ENCODE results near the gene TMEM135. TPM values are rescaled to one million over a fixed set of nuclear protein-coding genes. Genes with fewer than 3 reads are reported as not detected.

Gene TMEM135
- total RNA-seq, 2 experiments from 2014 or later, result 37.2 to 39.8 TPM

DNA sequence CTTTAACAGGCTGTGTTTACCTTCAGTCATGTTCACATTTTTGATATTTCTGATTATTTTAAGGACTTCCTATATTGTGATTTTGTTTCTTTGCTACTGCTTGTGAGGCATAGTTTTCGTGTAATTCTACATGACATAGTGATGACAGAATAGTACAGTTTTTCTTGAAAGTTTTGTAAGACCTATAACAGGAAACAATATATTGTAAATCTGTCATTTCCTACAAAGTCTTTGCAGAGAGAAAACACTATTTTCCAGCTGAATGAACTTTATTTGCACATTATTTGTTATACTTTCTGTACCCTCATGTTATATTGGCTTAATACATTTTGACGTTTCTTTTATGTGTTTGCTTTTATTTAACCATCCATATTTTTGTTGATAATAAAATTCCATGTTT lies 191.1 kb downstream of the TMEM135 start:
- ChIA-PET CTCF (no interaction called here), POLR2A (no interaction called here)
- H3K27me3 Mint-ChIP-seq (ENCODE audit: low read depth), result no peaks in the 10 kb centered on the region
- DNase-seq, result no peak
- H3K27ac Mint-ChIP-seq, result no peak overlapping the region
- peaks cover 13% of the 10 kb centered on the region for H3K36me3 Mint-ChIP-seq (ENCODE audit: low read depth)
- no peaks in the 10 kb centered on the region for H3K4me1 Mint-ChIP-seq (ENCODE audit: low read depth)
- no peak for ATAC-seq
- H3K9me3 Mint-ChIP-seq (ENCODE audit: insufficient read depth), result peaks cover 18% of the 10 kb centered on the region
- H3K4me3 Mint-ChIP-seq, result no peak overlapping the region

DNA sequence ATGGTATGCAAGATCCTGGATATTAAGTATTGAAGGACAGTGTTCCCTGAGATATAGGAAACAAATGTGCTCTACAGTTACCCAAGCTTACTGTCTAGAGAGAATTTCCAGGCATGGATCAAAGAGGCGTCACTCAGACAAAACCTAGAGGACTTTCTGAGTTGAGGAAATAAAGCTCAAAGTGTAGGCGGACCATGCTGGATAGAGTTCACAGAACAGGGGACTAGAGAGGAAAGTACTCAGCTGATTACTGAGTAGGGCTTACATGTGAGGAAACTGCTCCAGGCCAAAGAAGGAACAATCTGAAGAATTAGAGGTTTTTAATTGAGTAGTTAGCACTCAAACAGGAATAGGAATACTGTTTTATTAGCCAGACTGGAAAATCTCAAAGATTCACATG lies 193.3 kb downstream of the TMEM135 start:
- Mint-ChIP-seq H3K27ac (no peak overlapping the region), H3K9me3 (ENCODE audit: insufficient read depth) (peaks cover 18% of the 10 kb centered on the region), H3K4me1 (ENCODE audit: low read depth) (no peaks in the 10 kb centered on the region), H3K36me3 (ENCODE audit: low read depth) (peaks cover 13% of the 10 kb centered on the region), H3K4me3 (no peak overlapping the region), H3K27me3 (ENCODE audit: low read depth) (no peaks in the 10 kb centered on the region)
- CTCF ChIA-PET, result no interaction called here
- DNase-seq (no peak), ATAC-seq (no peak)
- POLR2A ChIA-PET, result no interaction called here

DNA sequence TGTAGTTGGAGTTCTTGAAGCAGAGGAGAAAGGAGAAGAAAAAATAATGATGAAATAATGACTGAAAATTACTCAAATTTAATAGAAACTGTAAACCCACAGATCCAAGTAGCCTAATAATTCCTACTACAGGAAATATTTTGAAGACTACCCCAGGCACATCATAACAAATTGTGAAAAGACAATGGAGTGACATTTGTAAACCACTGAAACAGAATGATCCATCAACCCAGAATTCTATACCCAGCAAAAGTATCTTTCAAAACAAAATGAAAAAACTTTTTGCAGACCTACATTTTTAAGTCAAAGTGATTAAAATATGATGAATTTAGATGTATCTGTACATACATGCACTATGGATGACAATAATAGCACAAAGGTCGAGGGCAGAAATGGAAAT lies 194.6 kb downstream of the TMEM135 start:
- ChIA-PET POLR2A (no interaction called here), CTCF (no interaction called here)
- no peaks in the 10 kb centered on the region for H3K27me3 Mint-ChIP-seq (ENCODE audit: low read depth)
- no peaks in the 10 kb centered on the region for H3K4me1 Mint-ChIP-seq (ENCODE audit: low read depth)
- no peak for DNase-seq
- peaks cover 18% of the 10 kb centered on the region for H3K9me3 Mint-ChIP-seq (ENCODE audit: insufficient read depth)
- H3K4me3 Mint-ChIP-seq, result no peak overlapping the region
- no peak overlapping the region for H3K27ac Mint-ChIP-seq
- no peak for ATAC-seq
- H3K36me3 Mint-ChIP-seq (ENCODE audit: low read depth), result peaks cover 13% of the 10 kb centered on the region

DNA sequence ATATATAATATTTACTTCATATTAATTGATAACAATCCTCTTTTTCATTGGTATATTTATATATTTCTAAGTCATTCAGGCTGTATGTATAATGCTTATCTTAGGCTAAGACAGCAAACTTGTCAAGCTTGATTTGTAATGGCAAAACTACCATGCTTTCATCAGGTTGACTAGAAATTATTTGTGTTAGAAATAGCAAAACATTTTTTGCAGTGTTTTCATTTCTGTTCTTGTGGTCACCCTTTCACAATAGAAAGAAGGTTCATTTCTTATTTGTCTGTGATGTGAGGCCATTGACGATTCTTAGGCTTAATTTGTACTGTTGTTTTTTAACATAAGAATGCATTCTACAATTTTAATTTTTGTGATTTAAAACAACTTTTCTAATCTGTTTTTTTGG lies 197.6 kb downstream of the TMEM135 start:
- DNase-seq (no peak), ATAC-seq (no peak)
- Mint-ChIP-seq H3K36me3 (ENCODE audit: low read depth) (peaks cover 13% of the 10 kb centered on the region), H3K4me3 (no peak overlapping the region), H3K4me1 (ENCODE audit: low read depth) (no peaks in the 10 kb centered on the region), H3K9me3 (ENCODE audit: insufficient read depth) (peaks cover 18% of the 10 kb centered on the region), H3K27ac (no peak overlapping the region), H3K27me3 (ENCODE audit: low read depth) (no peaks in the 10 kb centered on the region)
- POLR2A ChIA-PET, result no interaction called here
- CTCF ChIA-PET, result no interaction called here

DNA sequence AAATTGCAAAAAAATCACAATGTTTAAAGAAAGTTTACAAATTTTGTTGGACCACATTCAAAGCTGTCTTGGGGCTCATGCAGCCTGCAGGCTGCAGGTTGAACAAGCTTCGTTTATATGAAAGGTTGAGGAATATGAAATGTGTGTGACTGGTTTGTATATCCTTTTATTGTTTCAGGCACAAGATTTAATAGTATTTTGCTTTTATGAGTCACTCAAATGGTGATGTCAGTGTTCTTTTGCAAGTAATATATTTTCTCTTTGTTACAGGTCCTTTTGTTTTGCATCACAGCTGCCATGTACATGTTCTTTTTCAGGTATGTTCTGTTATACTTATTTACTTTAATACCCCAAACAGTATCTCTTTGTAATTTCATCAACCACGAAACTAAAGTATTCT lies 198.6 kb downstream of the TMEM135 start:
- ATAC-seq (no peak), DNase-seq (no peak)
- no peak overlapping the region for H3K27ac Mint-ChIP-seq
- ChIA-PET CTCF (no interaction called here), POLR2A (no interaction called here)
- H3K9me3 Mint-ChIP-seq (ENCODE audit: insufficient read depth), result peaks cover 13% of the 10 kb centered on the region
- H3K4me3 Mint-ChIP-seq, result no peak overlapping the region
- H3K36me3 Mint-ChIP-seq (ENCODE audit: low read depth), result peaks cover 8% of the 10 kb centered on the region
- H3K27me3 Mint-ChIP-seq (ENCODE audit: low read depth), result no peaks in the 10 kb centered on the region
- no peaks in the 10 kb centered on the region for H3K4me1 Mint-ChIP-seq (ENCODE audit: low read depth)

DNA sequence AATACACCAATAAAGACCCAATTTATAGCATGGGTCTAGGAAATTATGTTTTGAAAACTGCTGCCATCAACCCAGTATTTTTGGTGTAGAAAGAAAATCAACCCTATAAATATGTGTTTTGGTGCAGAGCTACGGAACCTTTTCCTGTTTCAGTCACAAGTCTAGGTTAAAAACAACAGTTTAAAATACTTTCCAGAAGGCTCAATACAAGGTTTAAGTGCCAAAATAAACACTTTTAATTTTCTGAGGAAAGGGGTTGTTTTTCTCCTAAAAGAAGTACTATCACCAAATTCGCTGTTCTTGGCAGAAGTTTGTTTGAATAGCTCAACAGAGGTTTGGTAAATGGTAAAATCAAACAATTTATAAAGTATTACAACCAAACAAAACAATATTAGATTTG lies 201.3 kb downstream of the TMEM135 start:
- ChIA-PET CTCF (no interaction called here), POLR2A (no interaction called here)
- H3K36me3 Mint-ChIP-seq (ENCODE audit: low read depth), result peaks cover 2% of the 10 kb centered on the region
- H3K4me1 Mint-ChIP-seq (ENCODE audit: low read depth), result no peaks in the 10 kb centered on the region
- DNase-seq (no peak), ATAC-seq (no peak)
- H3K4me3 Mint-ChIP-seq, result no peak overlapping the region
- H3K9me3 Mint-ChIP-seq (ENCODE audit: insufficient read depth), result no peaks in the 10 kb centered on the region
- no peak overlapping the region for H3K27ac Mint-ChIP-seq
- H3K27me3 Mint-ChIP-seq (ENCODE audit: low read depth), result no peaks in the 10 kb centered on the region

DNA sequence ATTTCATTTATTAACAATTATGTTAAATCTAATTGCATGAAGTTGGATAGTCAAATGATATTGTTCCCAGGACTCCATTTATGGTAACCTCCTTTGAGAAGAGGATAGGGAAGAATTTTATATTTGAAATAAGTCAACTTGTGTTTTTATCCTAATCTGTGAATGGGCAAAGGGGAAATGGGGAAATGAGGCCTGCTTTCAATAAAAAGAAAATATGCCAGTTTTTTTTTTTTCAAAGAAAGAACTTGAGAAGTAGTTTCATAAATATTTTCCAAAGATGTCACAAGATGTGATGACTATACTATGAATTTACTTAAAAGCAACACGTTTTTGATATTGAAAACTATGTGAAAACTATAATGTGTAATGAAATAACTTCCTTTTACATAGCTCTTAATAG lies 201.8 kb downstream of the TMEM135 start:
- ChIA-PET POLR2A (no interaction called here), CTCF (no interaction called here)
- no peak overlapping the region for H3K4me3 Mint-ChIP-seq
- H3K4me1 Mint-ChIP-seq (ENCODE audit: low read depth), result no peaks in the 10 kb centered on the region
- no peak overlapping the region for H3K27ac Mint-ChIP-seq
- no peaks in the 10 kb centered on the region for H3K27me3 Mint-ChIP-seq (ENCODE audit: low read depth)
- H3K36me3 Mint-ChIP-seq (ENCODE audit: low read depth), result peaks cover 2% of the 10 kb centered on the region
- ATAC-seq, result no peak
- H3K9me3 Mint-ChIP-seq (ENCODE audit: insufficient read depth), result no peaks in the 10 kb centered on the region
- DNase-seq, result no peak

DNA sequence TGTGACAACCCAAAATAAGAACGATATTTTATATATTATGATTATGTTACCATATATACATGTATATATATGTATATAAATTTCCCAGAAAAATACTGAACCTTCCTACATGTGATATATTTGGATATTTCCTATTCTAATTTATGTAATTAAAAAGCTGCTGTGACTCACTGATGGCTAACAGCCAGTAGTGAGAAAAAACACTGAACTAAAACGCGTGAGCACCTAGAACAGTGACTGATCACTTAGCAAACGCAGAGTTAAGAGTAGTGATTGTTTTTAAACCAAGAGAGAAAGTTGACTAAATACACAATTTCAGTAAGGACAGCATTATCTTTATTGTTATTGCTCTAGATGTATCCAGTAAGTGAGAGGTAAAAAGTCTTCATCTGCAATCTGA lies 213.8 kb downstream of the TMEM135 start:
- H3K36me3 Mint-ChIP-seq (ENCODE audit: low read depth), result peaks cover 4% of the 10 kb centered on the region
- no peaks in the 10 kb centered on the region for H3K9me3 Mint-ChIP-seq (ENCODE audit: insufficient read depth)
- H3K27ac Mint-ChIP-seq, result no peak overlapping the region
- no peak overlapping the region for H3K4me3 Mint-ChIP-seq
- CTCF ChIA-PET, result no interaction called here
- H3K4me1 Mint-ChIP-seq (ENCODE audit: low read depth), result peaks cover 8% of the 10 kb centered on the region
- POLR2A ChIA-PET, result no interaction called here
- ATAC-seq (no peak), DNase-seq (no peak)
- H3K27me3 Mint-ChIP-seq (ENCODE audit: low read depth), result no peaks in the 10 kb centered on the region

DNA sequence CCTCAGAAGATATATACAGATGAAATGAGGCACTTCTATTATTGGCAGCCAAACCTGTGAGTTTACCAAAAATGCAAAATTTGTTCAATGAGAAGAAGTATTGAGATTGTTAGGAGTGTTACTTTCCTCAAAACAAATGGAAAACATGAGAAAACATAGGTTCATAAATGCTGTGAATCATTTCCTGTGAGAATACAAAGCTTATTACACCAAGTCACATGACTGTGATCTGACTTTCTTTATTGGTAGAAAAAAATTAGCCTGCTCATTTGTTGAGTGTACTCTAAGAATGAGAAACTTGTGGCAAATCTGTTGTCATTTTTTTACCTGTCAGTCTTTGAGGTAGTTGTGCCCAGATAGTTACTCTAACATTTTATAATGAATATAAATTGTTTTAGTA lies 215.1 kb downstream of the TMEM135 start:
- Mint-ChIP-seq H3K36me3 (ENCODE audit: low read depth) (peaks cover 4% of the 10 kb centered on the region), H3K4me1 (ENCODE audit: low read depth) (peaks cover 8% of the 10 kb centered on the region), H3K27ac (no peak overlapping the region), H3K27me3 (ENCODE audit: low read depth) (no peaks in the 10 kb centered on the region), H3K9me3 (ENCODE audit: insufficient read depth) (no peaks in the 10 kb centered on the region), H3K4me3 (no peak overlapping the region)
- ChIA-PET CTCF (no interaction called here), POLR2A (no interaction called here)
- DNase-seq (no peak), ATAC-seq (no peak)

DNA sequence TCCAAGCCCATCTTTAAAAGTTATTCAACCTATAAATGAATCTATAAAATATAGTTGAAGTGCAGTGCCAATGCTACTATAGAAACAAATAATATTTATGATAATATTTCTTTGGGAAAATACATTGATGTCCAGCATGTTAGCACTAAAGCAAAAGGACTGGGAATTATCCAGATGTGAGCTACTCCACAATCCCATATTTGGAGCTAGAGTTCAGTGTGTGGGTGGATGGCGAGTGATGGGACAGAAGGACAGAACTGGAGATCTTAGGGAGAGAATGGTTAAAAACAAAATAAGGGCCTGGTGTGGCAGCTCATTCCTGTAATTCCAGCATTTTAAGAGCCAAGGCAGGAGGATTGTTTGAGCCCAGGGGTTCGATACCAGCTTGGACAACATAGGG lies 216.8 kb downstream of the TMEM135 start:
- no peak overlapping the region for H3K27ac Mint-ChIP-seq
- H3K27me3 Mint-ChIP-seq (ENCODE audit: low read depth), result no peaks in the 10 kb centered on the region
- peaks cover 4% of the 10 kb centered on the region for H3K36me3 Mint-ChIP-seq (ENCODE audit: low read depth)
- no peak overlapping the region for H3K4me3 Mint-ChIP-seq
- no peak for ATAC-seq
- DNase-seq, result no peak
- ChIA-PET CTCF (no interaction called here), POLR2A (no interaction called here)
- H3K9me3 Mint-ChIP-seq (ENCODE audit: insufficient read depth), result no peaks in the 10 kb centered on the region
- H3K4me1 Mint-ChIP-seq (ENCODE audit: low read depth), result peaks cover 8% of the 10 kb centered on the region

DNA sequence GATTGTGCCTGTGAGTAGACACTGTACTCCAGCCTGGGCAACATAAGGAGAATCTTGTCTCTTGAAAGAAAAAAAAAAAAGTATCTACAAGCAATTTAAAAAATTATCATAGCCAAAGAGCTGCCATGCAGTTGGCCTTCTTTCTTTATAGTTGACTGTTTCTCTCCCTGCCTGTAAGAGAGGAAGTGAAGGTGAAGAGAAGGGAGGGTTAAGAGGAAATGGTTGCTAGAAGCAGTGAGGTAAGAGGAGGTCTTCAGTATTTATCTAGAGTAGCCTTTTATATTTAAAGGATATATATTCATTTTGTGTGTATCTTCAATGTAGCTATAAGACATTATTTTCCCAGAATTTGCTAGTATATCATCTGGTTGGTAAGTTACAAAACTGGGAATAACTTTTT lies 217.9 kb downstream of the TMEM135 start:
- H3K4me3 Mint-ChIP-seq, result no peak overlapping the region
- H3K27ac Mint-ChIP-seq, result no peak overlapping the region
- no peak for ATAC-seq
- peaks cover 4% of the 10 kb centered on the region for H3K36me3 Mint-ChIP-seq (ENCODE audit: low read depth)
- H3K27me3 Mint-ChIP-seq (ENCODE audit: low read depth), result no peaks in the 10 kb centered on the region
- ChIA-PET POLR2A (no interaction called here), CTCF (no interaction called here)
- H3K4me1 Mint-ChIP-seq (ENCODE audit: low read depth), result peaks cover 8% of the 10 kb centered on the region
- no peak for DNase-seq
- no peaks in the 10 kb centered on the region for H3K9me3 Mint-ChIP-seq (ENCODE audit: insufficient read depth)

DNA sequence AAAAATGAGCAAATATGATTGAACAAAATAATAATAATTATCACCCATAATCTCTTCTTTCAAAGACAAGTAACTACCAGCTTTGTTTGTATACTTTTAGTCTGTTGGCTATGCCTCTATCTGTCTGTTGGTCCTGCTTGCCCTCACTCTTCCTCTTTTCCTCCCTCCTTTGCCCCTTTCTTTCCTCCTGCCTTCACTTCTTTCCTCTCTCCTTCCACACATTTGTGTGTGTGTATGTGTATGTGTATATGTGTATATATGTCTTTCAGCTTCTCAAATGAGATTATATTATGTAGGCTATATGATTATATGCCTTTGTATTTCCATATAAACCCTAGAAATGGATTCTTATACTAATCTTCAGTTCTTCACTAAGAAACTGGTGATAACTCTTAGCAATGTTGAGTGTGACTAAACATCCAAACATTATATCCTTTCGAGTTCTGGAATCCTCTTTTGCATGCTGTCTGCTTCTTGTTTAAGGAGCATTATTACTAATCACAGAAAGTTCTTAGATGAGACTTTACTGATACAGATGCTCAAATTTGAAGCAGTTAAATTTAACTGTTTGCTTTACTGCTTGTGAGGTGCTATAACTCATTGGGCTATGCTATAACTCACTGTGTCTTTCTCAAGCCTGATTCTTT lies 219.1 kb downstream of the TMEM135 start:
- Mint-ChIP-seq H3K36me3 (ENCODE audit: low read depth) (peaks cover 3% of the 10 kb centered on the region), H3K4me1 (ENCODE audit: low read depth) (peaks cover 7% of the 10 kb centered on the region), H3K27ac (no peak overlapping the region), H3K27me3 (ENCODE audit: low read depth) (no peaks in the 10 kb centered on the region), H3K4me3 (no peak overlapping the region), H3K9me3 (ENCODE audit: insufficient read depth) (no peaks in the 10 kb centered on the region)
- no peak for DNase-seq
- ATAC-seq, result no peak
- ChIA-PET POLR2A (no interaction called here), CTCF (no interaction called here)

DNA sequence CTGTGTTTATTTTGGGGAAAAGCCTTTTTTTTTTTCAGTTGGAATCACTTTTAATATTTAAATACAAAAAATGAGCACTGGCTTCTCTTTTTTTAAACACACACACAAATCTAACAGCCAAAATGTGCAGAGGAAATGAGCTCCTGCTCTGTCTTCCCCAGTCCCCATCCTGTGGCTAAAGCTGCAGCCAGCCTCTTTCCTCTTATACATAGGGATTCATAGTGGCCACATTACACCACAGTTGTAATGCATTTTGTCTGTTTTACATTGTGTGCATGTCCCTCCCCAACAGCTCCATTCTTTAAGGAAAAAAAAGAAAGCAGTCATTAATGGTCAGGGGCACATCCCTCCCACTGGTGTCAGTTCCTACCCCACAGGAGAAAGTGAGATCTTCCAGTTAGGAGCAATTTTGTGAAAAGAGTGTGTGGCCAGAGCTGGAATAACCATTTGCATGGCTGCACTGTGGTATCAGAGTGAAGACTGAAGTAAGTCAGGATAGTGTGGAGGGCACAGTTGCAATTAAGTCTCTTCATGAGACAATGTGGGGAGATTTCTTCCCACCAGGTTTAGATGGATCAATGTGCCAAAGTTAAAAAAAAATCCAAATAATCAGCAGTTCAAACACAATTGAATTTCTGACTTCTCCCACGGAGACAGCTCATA lies 220.6 kb downstream of the TMEM135 start:
- ChIA-PET CTCF (no interaction called here), POLR2A (no interaction called here)
- H3K9me3 Mint-ChIP-seq (ENCODE audit: insufficient read depth), result no peaks in the 10 kb centered on the region
- DNase-seq (no peak), ATAC-seq (no peak)
- H3K36me3 Mint-ChIP-seq (ENCODE audit: low read depth), result no peaks in the 10 kb centered on the region
- no peak overlapping the region for H3K27ac Mint-ChIP-seq
- H3K27me3 Mint-ChIP-seq (ENCODE audit: low read depth), result no peaks in the 10 kb centered on the region
- H3K4me1 Mint-ChIP-seq (ENCODE audit: low read depth), result peaks cover 4% of the 10 kb centered on the region
- no peak overlapping the region for H3K4me3 Mint-ChIP-seq

Measured in activated CD8-positive, alpha-beta T cell treated with anti-CD3 and anti-CD28 coated beads, Interleukin-2, amount 10 ng/mL, durations not matched to agents 7 days and 5 days (primary cell).